HUES64 (cell line): Measurements from ENCODE around the gene SMYD4.
A peak's percentile ranks its signal among the peaks of the same experiment; 100 is the strongest.

ENCODE experiments used
- H3K27ac ChIP-seq: 2 replicates; pipeline ENCODE4 v1.7.0; 2013; ENCODE audit warnings: low read depth, low read length, inconsistent platforms
- H3K27me3 ChIP-seq: 2 replicates; pipeline ENCODE4 v1.6.1; 2013; ENCODE audit warnings: mild to moderate bottlenecking, low read length; ENCODE audit not compliant: insufficient read depth
- H3K36me3 ChIP-seq: 2 replicates; pipeline ENCODE4 v1.6.1; 2013; ENCODE audit warnings: mild to moderate bottlenecking, low read length; ENCODE audit not compliant: insufficient read depth
- H3K4me1 ChIP-seq: 2 replicates; pipeline ENCODE4 v1.6.1; 2013; ENCODE audit warnings: mild to moderate bottlenecking, low read length, moderate library complexity; ENCODE audit not compliant: insufficient read depth
- H3K4me3 ChIP-seq: 2 replicates; pipeline ENCODE4 v1.5.1; 2013; ENCODE audit warnings: mild to moderate bottlenecking, low read length, moderate library complexity
- H3K9ac ChIP-seq: 2 replicates; pipeline ENCODE4 v1.6.1; 2013; ENCODE audit warnings: mild to moderate bottlenecking, low read depth, low read length
- H3K9me3 ChIP-seq: 2 replicates; pipeline ENCODE4 v1.6.1; 2013; ENCODE audit warnings: low read depth, low read length; ENCODE audit not compliant: insufficient read depth
- WGBS: fragments of 150-250, 120-280 bp; methylation state at CpG from one replicate; pipeline ENCODE4 v1.1.7; 2013; ENCODE audit warnings: missing lambda C conversion rate; 5-methylcytosine and 5-hydroxymethylcytosine counted together

SMYD4 gene

DNA sequence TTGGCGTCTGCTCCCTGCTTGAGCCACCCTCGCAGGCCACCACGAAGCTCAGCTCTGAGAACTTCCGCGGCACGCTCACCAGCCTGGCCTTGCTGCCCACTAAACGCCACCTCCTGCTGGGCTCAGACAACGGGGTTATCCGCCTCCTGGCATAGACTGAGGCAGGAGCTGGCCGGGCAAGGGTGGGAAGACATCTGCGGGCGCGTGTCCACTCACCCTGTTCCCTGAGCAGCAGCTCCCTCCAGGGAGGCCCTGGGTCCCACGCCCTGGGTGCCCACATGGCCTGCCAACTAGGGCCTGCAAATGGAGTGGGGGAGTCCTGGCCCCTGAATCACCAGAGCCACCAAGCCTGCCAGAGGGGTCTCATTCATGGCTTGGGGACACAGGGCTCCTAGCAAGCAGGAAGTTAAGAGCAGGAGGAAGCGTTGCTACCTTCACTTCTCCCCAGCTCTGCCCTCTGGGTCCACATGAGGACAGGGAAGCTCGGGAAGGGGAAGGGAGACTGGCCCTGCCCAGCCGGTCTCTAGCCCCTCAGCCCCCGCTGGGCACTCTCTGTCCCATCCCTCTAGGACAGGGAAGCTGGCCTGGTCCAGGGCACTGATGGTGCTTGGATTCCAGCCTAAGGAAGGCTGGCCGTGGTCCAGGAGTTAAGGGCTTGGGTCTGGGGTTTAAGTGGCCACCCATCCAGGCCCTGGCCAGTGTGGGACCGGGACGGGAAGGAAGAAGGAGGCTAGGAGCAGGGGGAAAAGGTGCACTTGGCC lies 92.0 kb downstream of the SMYD4 start:
- Histone ChIP-seq H3K27ac (no peak overlapping the region), H3K9ac (no peak overlapping the region), H3K9me3 (no peaks in the 10 kb centered on the region), H3K27me3 (no peaks in the 10 kb centered on the region), H3K4me1 (no peaks in the 10 kb centered on the region), H3K36me3 (no peaks in the 10 kb centered on the region), H3K4me3 (no peak overlapping the region)
- WGBS, result 94% methylated on average over 21 of the region's 21 CpGs

DNA sequence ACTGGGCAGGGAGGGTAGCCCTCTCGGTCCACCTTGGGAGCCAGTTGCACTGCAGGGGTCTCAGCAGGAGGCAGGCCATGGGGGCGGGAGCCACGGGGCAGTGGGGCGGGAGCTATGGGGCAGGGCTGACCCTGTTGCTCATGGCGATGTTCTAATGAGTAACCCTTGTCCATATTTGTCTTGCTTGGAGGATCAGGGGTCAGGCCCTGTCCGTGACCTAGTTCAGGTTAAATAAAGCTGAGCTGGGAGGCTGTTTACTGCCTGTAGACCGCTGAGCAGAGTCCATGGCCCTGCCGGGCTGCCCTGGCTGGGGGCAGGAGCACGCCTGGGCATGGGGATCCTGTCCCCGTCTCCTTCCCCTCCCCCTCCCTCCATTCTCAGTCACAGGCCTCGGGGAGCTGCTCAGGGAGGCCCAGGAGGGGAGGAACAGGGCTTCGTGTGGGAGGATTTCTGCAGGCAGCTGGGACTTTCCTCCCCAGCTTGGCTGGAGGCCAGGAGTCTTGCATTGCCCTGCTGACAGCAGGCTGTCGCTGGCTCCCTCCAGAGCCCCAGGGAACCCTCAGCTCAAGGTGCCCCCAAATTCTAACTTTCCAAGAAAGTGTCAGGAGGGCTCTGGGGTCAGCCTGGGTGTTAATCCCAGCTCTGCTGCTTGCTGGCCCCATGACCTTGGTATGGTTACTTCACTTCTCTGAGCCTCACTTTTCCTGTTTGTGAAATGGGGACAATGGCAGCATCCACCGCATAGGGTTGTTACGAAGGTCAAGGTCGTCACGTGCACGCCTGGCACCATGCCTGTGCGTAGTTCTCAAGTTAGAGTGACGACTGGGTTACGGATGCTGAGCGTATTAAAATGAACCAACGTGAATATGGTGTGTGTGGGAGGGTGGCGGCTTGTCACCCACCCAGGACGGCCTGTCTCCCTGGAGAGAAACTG lies 93.1 kb downstream of the SMYD4 start:
- H3K9ac ChIP-seq, result no peak overlapping the region
- H3K27ac ChIP-seq, result 0 out of 2 replicates have a peak overlapping the region, but pooled peaks have one; percentile 30

DNA sequence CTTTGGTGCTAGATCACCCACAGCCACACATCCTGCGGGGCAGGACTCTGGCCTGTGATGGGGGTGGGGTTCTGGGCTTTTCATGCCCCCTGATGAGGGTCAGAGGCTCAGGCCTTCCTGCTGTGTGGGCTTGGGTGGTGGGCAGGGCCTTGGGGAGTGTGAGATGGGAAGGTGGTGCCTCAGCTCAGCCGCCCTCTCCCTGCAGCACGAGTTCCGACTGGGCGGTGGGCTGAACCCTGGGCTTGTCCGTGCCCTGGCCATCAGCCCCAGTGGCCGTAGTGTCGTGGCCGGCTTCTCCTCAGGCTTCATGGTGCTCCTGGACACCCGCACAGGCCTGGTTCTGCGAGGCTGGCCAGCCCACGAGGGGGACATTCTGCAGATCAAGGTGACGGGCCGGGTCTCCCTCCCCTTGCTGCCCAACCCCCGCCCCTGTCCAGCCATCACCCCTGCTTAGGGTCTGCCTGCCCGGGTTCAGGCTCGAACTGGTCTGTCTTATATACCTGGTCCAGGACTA lies 93.8 kb downstream of the SMYD4 start:
- Histone ChIP-seq H3K9me3 (no peaks in the 10 kb centered on the region), H3K4me3 (no peak overlapping the region), H3K4me1 (no peaks in the 10 kb centered on the region), H3K27me3 (no peaks in the 10 kb centered on the region), H3K36me3 (no peaks in the 10 kb centered on the region), H3K27ac (no peak overlapping the region), H3K9ac (no peak overlapping the region)
- WGBS, result 90% methylated on average over 17 of the region's 17 CpGs

More for the DNA sequence above, 93.1 kb downstream of the SMYD4 start:
- 77% methylated on average over 24 of the region's 25 CpGs for WGBS
- Histone ChIP-seq H3K4me1 (no peaks in the 10 kb centered on the region), H3K27me3 (no peaks in the 10 kb centered on the region), H3K9me3 (no peaks in the 10 kb centered on the region), H3K36me3 (no peaks in the 10 kb centered on the region), H3K4me3 (no peak overlapping the region)

DNA sequence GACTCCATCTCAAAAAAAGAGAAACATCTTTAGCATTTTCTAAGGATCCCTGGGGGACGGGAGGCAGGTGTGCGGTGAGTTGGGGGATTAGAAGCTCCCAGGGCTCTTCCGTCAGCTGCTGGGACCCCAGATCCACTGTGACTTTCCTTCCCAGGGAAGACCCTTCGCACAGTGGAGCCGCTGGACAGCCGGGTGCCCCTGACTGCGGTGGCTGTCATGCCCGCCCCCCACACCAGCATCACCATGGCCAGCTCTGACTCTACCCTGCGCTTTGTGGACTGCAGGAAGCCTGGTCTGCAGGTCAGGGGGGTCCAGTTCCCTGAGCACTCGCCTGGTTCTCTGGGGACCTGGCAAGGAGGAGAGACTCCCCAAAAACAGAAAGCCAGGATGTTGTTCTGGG lies 94.3 kb downstream of the SMYD4 start:
- 95% methylated on average over 10 of the region's 10 CpGs for WGBS
- Histone ChIP-seq H3K36me3 (no peaks in the 10 kb centered on the region), H3K27me3 (no peaks in the 10 kb centered on the region), H3K9ac (no peak overlapping the region), H3K27ac (no peak overlapping the region), H3K4me3 (no peak overlapping the region), H3K4me1 (no peaks in the 10 kb centered on the region), H3K9me3 (no peaks in the 10 kb centered on the region)

DNA sequence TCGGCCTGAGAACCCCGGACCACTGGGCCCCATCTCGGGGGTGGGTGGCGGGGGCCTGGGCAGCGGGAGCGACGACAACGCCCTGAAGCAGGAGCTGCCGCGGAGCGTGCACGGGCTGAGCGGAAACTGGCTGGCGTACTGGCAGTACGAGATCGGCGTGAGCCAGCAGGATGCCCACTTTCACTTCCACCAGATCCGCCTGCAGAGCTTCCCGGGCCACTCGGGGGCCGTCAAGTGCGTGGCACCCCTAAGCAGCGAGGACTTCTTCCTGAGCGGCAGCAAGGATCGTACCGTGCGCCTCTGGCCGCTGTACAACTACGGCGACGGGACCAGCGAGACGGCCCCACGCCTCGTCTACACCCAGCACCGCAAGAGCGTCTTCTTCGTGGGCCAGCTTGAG lies 95.9 kb downstream of the SMYD4 start:
- H3K9ac ChIP-seq, result no peak overlapping the region

DNA sequence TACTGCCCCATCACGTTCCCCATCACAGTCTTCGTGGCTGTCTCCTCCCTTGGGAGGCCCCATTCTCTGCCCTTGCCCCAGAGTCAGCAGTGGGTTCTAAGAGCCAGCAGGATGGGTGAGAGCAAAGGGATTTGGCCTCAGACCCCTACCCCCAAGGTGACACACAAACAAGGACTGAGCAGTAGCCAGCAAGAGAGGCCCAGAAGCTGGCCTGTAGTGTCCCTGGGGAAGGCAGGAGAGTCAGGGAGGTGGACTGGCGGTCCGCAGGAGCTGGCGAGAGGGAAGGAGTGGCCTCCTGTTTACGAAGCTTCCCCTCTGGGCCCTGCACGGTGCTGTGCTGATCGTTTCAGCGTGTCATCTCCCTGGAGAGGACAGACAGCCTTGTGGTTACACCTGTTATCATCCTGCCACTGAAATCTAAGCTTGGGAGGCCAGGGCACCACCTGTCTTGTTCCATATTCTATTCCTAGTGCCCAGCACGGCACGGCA lies 96.8 kb downstream of the SMYD4 start:
- H3K9me3 ChIP-seq, result no peaks in the 10 kb centered on the region
- H3K27me3 ChIP-seq, result no peaks in the 10 kb centered on the region
- H3K36me3 ChIP-seq, result no peaks in the 10 kb centered on the region
- 88% methylated on average over 11 of the region's 11 CpGs for WGBS
- H3K4me3 ChIP-seq, result no peak overlapping the region
- H3K9ac ChIP-seq, result no peak overlapping the region
- H3K4me1 ChIP-seq, result no peaks in the 10 kb centered on the region
- no peak overlapping the region for H3K27ac ChIP-seq

More for the DNA sequence above, 95.9 kb downstream of the SMYD4 start:
- H3K27me3 ChIP-seq, result no peaks in the 10 kb centered on the region
- no peak overlapping the region for H3K4me3 ChIP-seq
- no peaks in the 10 kb centered on the region for H3K36me3 ChIP-seq
- no peaks in the 10 kb centered on the region for H3K4me1 ChIP-seq
- no peaks in the 10 kb centered on the region for H3K9me3 ChIP-seq
- H3K27ac ChIP-seq, result no peak overlapping the region
- WGBS, result 96% methylated on average over 38 of the region's 38 CpGs

DNA sequence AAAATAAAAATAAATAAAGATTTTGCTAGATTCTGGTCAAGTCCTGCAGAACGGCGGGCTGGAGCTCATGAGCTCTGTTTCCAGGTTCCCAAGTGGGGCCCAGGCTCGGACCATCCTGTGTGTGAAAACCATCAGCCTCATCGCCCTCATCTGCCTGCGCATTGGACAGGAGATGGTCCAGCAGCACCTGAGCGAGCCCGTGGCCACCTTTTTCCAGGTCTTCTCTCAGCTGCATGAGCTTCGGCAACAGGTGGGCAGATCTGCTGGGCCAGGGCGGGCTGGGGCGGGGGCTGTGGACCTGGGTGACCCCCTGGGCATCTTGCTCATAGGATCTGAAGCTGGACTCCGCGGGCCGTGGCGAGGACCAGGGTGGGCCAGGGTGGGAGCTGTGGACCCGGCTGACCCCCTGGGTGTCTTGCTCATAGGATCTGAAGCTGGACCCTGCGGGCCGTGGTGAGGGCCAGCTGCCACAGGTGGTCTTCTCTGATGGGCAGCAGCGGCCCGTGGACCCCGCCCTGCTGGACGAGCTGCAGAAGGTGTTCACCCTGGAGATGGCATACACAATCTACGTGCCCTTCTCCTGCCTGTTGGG lies 97.4 kb downstream of the SMYD4 start:
- Histone ChIP-seq H3K4me3 (no peak overlapping the region), H3K4me1 (no peaks in the 10 kb centered on the region), H3K9me3 (no peaks in the 10 kb centered on the region), H3K36me3 (no peaks in the 10 kb centered on the region), H3K9ac (no peak overlapping the region), H3K27ac (no peak overlapping the region), H3K27me3 (no peaks in the 10 kb centered on the region)
- WGBS, result 92% methylated on average over 22 of the region's 22 CpGs

DNA sequence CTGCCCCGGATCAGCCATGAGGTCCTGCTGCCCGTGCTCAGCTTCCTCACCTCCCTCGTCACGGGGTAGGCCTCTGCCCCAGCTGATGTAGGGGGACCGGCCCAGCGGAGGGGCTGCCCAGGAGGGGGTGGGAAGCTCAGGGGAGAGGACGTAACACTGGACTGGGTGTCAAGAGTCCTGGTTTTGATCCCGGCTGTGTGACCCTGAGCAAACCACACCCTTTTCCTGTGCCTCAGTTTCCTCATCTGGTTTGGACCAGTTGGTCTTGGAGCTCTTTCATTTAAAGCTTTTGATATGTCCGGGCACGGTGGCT lies 98.6 kb downstream of the SMYD4 start:
- H3K27me3 ChIP-seq, result no peaks in the 10 kb centered on the region
- H3K9me3 ChIP-seq, result no peaks in the 10 kb centered on the region
- no peak overlapping the region for H3K27ac ChIP-seq
- H3K4me1 ChIP-seq, result no peaks in the 10 kb centered on the region
- H3K4me3 ChIP-seq, result no peak overlapping the region
- 95% methylated on average over 10 of the region's 10 CpGs for WGBS
- no peaks in the 10 kb centered on the region for H3K36me3 ChIP-seq
- H3K9ac ChIP-seq, result no peak overlapping the region

DNA sequence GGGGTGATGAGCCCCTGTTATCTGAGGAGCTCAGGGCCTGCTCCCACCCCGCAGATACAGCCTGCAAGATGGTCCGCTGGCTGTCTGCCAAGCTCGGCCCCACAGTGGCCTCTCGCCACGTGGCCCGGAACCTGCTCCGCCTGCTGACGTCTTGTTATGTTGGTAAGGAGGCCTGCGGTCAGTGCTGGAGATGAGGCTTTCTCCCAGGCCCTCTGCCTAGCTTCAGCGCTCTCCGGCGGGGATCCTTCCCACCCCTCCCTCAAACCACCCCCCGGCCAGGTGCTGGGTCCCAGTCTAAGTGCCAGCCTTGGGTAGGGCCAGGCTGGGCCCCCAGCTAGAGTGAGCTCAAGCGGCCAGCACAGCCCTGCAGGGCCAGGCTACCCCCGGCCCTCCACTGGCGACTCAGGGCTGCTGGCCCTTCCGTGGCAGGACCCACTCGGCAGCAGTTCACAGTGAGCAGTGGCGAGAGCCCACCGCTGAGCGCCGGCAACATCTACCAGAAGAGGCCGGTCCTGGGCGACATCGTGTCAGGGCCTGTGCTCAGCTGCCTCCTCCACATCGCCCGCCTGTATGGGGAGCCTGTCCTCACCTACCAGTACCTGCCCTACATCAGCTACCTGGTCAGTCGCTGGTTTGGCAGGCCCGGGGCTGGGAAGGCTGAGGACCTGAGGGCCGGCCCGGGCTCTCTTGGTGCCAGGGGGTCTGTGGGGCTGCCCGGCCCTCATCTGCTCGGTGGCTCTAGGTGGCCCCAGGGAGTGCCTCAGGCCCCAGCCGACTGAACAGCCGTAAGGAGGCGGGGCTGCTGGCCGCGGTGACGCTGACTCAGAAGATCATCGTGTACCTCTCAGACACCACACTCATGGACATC lies 99.1 kb downstream of the SMYD4 start:
- no peaks in the 10 kb centered on the region for H3K9me3 ChIP-seq
- H3K4me3 ChIP-seq, result no peak overlapping the region
- no peaks in the 10 kb centered on the region for H3K4me1 ChIP-seq
- no peaks in the 10 kb centered on the region for H3K36me3 ChIP-seq
- 93% methylated on average over 40 of the region's 40 CpGs for WGBS
- no peaks in the 10 kb centered on the region for H3K27me3 ChIP-seq
- no peak overlapping the region for H3K27ac ChIP-seq
- H3K9ac ChIP-seq, result no peak overlapping the region

DNA sequence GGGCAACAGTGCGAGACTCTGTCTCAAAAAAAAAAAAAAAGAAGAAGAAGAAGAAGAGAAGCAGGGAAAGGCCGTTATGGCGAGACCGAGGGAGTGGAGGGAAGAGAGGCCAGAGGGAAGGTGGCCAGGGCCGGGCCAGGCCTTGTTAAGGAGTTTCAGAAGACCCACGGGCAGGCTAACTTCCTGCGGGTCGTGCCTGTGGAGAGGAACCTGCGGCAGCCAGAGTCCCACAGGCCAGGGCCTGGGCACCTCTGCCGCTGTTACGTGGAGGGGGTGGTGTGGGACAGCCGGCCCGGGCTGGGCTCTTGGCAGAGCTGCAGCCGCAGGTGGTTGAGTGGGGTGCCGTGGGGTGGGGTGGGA lies 99.8 kb downstream of the SMYD4 start:
- H3K27me3 ChIP-seq, result no peaks in the 10 kb centered on the region
- no peak overlapping the region for H3K27ac ChIP-seq
- H3K4me1 ChIP-seq, result no peaks in the 10 kb centered on the region
- H3K9me3 ChIP-seq, result no peaks in the 10 kb centered on the region
- no peaks in the 10 kb centered on the region for H3K36me3 ChIP-seq
- H3K4me3 ChIP-seq, result no peak overlapping the region
- 95% methylated on average over 15 of the region's 15 CpGs for WGBS
- H3K9ac ChIP-seq, result no peak overlapping the region
